Measurements from ENCODE around the gene PRAMEF27. TPM values are rescaled to one million over a fixed set of nuclear protein-coding genes. Genes with fewer than 3 reads are reported as not detected.

Gene PRAMEF27
- not detected in 2 replicates for total RNA-seq

GRCh38 chr1:13056475-13056874 lies at the start of gene PRAMEF27:
Gene PRAMEF27, minus strand, starts transcription at chr1:13056575. Its CDS starts 2,916 bp downstream, at chr1:13053659.

DNA sequence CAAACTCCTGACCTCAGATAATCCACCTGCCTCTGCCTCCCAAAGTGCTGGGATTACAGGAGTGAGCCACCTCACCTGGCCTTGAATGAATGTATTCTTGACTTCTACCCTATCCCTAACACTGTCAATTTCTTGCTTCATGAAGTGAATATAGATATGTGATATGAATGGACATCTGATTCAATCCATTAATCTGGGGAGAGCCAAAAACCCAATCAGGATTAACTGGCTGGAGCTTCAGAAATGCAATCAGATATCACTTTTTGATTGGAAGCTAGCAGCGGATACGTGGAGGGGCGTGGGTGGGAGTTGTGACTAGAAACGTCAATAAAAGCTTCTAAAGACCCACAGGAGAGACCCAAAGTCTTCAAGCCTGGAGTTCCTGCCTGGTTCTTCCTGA lies 14.1 kb upstream of the PRAMEF27 start, which contains the start of gene PRAMEF25:
TSS of gene PRAMEF25 (plus strand) at position 301 of the 400 bp plus-strand sequence. CDS start 2,920 bp downstream, outside the sequence.

Other genes starting within 250 kb of the PRAMEF27 start
- gene PRAMEF11, start 225.2 kb downstream of the PRAMEF27 start, total RNA-seq, result not detected in 2 replicates
- gene HNRNPCL1, start 207.9 kb downstream of the PRAMEF27 start, total RNA-seq, result not detected in 2 replicates
- not detected in 2 replicates for gene PRAMEF2, start 199.5 kb downstream of the PRAMEF27 start, total RNA-seq
- gene PRAMEF4, start 170.4 kb downstream of the PRAMEF27 start, total RNA-seq, result not detected in 2 replicates
- gene PRAMEF10, start 158.3 kb downstream of the PRAMEF27 start, total RNA-seq, result not detected in 2 replicates
- gene PRAMEF7, start 140.0 kb downstream of the PRAMEF27 start, total RNA-seq, result not detected in 2 replicates
- not detected in 2 replicates for gene PRAMEF6, start 109.0 kb downstream of the PRAMEF27 start, total RNA-seq
- gene HNRNPCL3, start 4.2 kb upstream of the PRAMEF27 start, total RNA-seq, result not detected in 2 replicates
- not detected in 2 replicates for gene PRAMEF25, start 14.2 kb upstream of the PRAMEF27 start, total RNA-seq
- not detected in 2 replicates for gene HNRNPCL2, start 60.3 kb upstream of the PRAMEF27 start, total RNA-seq
- gene PRAMEF26, start 99.4 kb upstream of the PRAMEF27 start, total RNA-seq, result not detected in 2 replicates
- not detected in 2 replicates for gene HNRNPCL4, start 109.1 kb upstream of the PRAMEF27 start, total RNA-seq
- gene PRAMEF9, start 115.3 kb upstream of the PRAMEF27 start, total RNA-seq, result not detected in 2 replicates
- not detected in 2 replicates for gene PRAMEF13, start 144.8 kb upstream of the PRAMEF27 start, total RNA-seq
- not detected in 2 replicates for gene PRAMEF18, start 169.6 kb upstream of the PRAMEF27 start, total RNA-seq
- gene PRAMEF5, start 197.6 kb upstream of the PRAMEF27 start, total RNA-seq, result not detected in 2 replicates
- not detected in 2 replicates for gene PRAMEF8, start 228.6 kb upstream of the PRAMEF27 start, total RNA-seq
- gene PRAMEF33, start 247.0 kb upstream of the PRAMEF27 start, total RNA-seq, result not detected in 2 replicates

All from endothelial cell of coronary artery (primary cell).